Cardiac fibroblast (primary cell): Measurements from ENCODE around the gene PRPS1L1.

ENCODE experiments used
- DNase-seq, 2 donors: peaks; one replicate each; pipeline versions ENCODE4 v3.0.0 to v3.0.0-alpha.2; 2010; ENCODE audit warnings: low read depth in 2 of 2
- H3K4me3 ChIP-seq, 2 donors: replicated peaks in 1 of 2; 1 replicate in 1 of 2; 2 replicates in 1 of 2; pipeline ENCODE4 v1.5.1; 2011; ENCODE audit warnings: low read depth in 2 of 2, low read length in 2 of 2, mild to moderate bottlenecking in 2 of 2, moderate library complexity in 1 of 2
- CTCF ChIP-seq: IDR thresholded peaks from one replicate; pipeline ENCODE4 v1.5.1; 2011; ENCODE audit warnings: low read depth, mild to moderate bottlenecking, low read length, inconsistent platforms

Gene PRPS1L1

DNA sequence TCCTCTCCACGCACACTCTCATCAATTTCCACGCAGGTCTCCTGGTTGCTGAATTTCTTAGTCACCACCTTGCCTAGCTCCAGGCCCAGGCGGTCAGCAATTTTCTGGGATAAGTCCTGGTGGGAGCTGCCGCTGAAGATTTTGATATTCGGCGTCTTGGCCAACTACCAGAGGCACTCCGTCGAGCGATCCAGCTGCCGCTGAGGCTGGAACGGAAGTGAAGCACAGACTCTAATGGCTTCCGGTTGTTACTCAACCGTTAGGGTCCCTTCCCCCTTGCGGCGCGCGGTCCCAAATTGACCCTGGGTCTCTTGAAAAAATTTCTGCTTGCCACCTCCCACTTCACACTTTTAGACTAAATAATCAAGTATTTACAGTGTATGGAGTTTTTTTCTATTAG is at the start of gene PRPS1L1:
Gene PRPS1L1 (minus strand): TSS at position 219 of the 400 bp plus-strand sequence.
- no peak for DNase-seq
- no peak for TF ChIP-seq CTCF
- no peak within 1 kb of the TSS for H3K4me3 ChIP-seq

- no peak for TF ChIP-seq CTCF
- no peak overlapping the region for H3K4me3 ChIP-seq
- DNase-seq: no peak
Measured at GRCh38 chr7:18076461-18076860, 48.8 kb upstream of the PRPS1L1 start.

DNA sequence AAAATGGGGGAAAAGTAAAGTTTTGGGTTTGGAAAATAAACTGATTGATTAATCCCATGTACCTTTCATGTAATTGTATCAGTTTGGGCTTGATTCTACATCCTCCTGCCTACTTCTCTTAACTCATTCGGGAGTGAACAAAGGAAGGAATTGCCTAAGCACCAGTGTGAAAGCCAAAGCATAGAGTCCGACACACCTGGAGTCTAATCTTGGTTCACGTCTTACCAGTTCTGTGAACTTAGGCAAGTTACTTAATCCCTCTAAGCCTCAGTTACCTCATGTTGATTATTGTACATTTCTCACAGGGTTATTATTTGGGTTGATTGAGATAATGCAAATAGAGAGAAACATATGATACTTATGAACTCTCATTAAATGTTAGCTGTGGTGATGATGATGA is 41.1 kb upstream of the PRPS1L1 start:
- H3K4me3 ChIP-seq: no peak overlapping the region
- DNase-seq: no peak
- TF ChIP-seq CTCF: no peak

DNA sequence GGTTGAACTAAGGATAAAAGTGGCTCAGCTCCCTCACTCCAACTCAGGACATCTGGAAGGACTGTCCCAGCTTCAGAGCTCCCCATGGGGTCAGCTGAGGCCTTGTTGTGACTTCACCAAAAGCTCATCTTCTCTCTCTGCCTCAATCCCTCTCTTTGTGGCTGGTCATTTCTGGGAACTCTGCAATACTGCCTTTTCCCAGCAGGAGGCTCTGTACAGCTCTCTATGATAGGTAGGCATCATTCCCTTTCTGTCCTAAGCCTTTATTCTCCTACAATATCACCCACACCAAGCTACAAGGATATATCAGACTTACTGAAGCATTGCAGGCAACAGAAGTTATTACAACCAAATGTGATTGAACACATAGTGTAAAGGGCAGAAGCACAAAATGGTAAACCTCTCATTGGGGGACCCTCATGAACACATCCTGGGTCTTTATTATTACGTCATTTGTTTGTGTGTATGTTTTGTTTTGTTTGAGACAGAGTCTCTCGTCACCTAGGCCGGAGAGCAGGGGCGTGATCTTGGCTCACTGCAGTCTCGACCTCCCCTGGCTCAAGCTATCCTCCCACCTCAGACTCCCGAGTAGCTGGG is 36.7 kb upstream of the PRPS1L1 start:
- DNase-seq: peak; percentile 29 to 45
- TF ChIP-seq CTCF: peak; percentile 75
- H3K4me3 ChIP-seq: no peak overlapping the region

DNA sequence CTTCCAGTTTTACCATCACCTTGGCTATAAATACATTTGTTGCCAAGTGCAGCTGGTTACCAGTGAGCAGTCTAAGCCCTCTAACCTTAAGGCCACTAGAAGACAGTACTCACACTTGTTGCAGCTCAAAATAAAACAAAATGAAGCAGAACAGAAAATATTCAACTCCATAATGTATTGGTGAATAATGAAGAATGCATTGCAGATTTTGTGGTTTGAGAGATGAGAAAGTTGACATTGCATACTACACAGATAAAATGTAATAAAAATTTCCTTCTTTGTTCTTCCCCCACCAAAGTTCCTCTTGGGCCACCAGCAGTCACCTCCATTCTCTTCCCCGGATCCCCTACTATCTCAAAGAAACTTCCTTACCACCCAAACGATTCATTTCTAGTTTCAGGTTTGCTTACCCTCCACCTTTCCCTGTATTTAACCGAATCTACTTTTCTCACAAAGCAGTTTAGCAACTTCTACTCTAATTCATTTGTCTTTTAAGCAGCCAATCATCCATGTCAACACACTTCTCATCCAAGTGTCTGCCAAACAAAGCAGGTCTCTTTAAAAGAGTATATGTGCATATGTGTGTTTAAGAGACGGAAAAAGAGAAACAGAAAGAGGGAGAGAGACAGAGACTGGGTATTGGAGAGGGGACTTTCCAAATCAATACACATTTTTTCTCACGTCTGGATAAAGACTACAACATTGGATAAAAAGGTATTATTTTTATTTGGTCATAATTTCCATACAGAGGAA is 35.7 kb upstream of the PRPS1L1 start:
- H3K4me3 ChIP-seq: no peak overlapping the region
- TF ChIP-seq CTCF: no peak
- DNase-seq: no peak

- DNase-seq: no peak
- no peak overlapping the region for H3K4me3 ChIP-seq
- TF ChIP-seq CTCF: no peak
Measured at GRCh38 chr7:18059171-18059570, 31.5 kb upstream of the PRPS1L1 start.
